Nephron progenitor cell (in vitro differentiated cells): ENCODE measurements around the gene HDDC3.

ENCODE experiments used
- DNase-seq: peaks from one replicate; pipeline ENCODE4 v3.0.0; 2021
- H3K27ac Mint-ChIP-seq: 2 replicates; pipeline ENCODE4 v1.8.0; 2021; ENCODE audit warnings: mild to moderate bottlenecking, moderate library complexity, mixed read lengths
- H3K27me3 Mint-ChIP-seq: 2 replicates; pipeline ENCODE4 v1.8.0; 2021; ENCODE audit warnings: mild to moderate bottlenecking, low read depth, mixed read lengths; ENCODE audit not compliant: poor library complexity
- H3K36me3 Mint-ChIP-seq: 2 replicates; pipeline ENCODE4 v1.8.0; 2021; ENCODE audit warnings: low read depth, mixed read lengths
- H3K4me1 Mint-ChIP-seq: 2 replicates; pipeline ENCODE4 v1.8.0; 2021; ENCODE audit warnings: mixed read lengths
- H3K4me3 Mint-ChIP-seq: 2 replicates; pipeline ENCODE4 v1.8.0; 2021; ENCODE audit warnings: mild to moderate bottlenecking, moderate library complexity, mixed read lengths
- H3K9me3 Mint-ChIP-seq: 2 replicates; pipeline ENCODE4 v1.8.0; 2021; ENCODE audit warnings: mild to moderate bottlenecking, moderate library complexity, mixed read lengths
- TF ChIP-seq, protein P1 (sequence below): fragments of 200-600 bp; sonication (generic); IDR thresholded peaks from 2 replicates; pipeline ENCODE4 v1.5.0; 2021; ENCODE audit warnings: antibody characterized with exemption

The HDDC3 gene

GRCh38 chr15:90959894-90960293 lies 27.5 kb upstream of the HDDC3 start:
- Mint-ChIP-seq H3K4me1 (peaks cover 16% of the 10 kb centered on the region), H3K27ac (peak overlapping the region; percentile 80), H3K36me3 (peaks cover 41% of the 10 kb centered on the region), H3K4me3 (no peak overlapping the region), H3K9me3 (no peaks in the 10 kb centered on the region), H3K27me3 (peaks cover 13% of the 10 kb centered on the region)
- TF ChIP-seq, protein P1, sequence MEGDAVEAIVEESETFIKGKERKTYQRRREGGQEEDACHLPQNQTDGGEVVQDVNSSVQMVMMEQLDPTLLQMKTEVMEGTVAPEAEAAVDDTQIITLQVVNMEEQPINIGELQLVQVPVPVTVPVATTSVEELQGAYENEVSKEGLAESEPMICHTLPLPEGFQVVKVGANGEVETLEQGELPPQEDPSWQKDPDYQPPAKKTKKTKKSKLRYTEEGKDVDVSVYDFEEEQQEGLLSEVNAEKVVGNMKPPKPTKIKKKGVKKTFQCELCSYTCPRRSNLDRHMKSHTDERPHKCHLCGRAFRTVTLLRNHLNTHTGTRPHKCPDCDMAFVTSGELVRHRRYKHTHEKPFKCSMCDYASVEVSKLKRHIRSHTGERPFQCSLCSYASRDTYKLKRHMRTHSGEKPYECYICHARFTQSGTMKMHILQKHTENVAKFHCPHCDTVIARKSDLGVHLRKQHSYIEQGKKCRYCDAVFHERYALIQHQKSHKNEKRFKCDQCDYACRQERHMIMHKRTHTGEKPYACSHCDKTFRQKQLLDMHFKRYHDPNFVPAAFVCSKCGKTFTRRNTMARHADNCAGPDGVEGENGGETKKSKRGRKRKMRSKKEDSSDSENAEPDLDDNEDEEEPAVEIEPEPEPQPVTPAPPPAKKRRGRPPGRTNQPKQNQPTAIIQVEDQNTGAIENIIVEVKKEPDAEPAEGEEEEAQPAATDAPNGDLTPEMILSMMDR = no peak
- no peak for DNase-seq

DNA sequence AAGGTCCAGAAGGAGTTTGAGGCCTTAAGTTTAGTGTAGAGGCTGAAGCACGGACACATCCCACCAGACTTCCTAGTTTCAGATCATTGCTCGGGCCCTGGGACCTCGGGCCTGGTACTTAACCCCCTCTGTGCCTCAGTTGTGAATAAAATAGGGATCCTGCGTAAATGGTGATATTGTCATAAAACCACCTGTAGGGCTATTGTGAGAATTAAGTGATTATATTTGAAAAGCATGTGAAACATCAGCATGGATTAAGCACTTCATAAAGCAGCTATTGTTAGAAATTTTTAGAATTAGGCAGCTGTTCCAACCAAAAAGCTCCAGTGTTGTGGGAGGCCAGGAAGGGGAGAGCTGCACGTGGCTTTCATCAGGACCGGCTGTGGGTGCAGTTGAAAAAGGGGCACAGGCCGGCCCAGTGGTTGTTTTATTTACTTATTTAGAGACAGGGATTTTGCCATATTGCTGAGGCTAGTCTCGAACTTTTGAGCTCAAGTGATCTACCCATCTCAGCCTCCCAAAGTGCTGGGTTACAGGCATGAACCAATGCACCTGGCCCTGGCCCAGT lies 26.8 kb upstream of the HDDC3 start:
- Mint-ChIP-seq H3K36me3 (peaks cover 34% of the 10 kb centered on the region), H3K4me1 (peaks cover 16% of the 10 kb centered on the region), H3K27ac (peak overlapping the region; percentile 80), H3K27me3 (peaks cover 13% of the 10 kb centered on the region), H3K4me3 (no peak overlapping the region), H3K9me3 (no peaks in the 10 kb centered on the region)
- TF ChIP-seq, protein P1 = no peak
- DNase-seq = no peak

DNA sequence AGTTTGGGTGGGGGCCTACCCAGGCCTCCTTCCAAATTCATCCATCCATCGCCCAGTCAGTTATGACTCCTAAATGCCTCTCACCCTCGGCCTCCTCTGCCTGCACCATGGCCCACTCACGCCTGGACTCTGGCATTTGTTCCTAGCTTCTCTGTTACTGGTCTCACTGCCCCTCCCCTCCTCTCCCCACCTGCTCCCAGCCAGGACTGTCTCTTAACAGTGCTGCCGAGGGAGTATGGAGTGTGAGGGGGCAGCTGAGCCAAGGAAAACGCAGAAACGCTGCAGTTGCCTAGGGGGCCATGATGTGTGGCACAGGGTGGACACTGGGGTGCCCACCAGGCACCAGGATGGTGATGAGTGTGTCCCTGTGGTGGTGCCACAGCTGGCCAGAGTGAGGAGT lies 25.4 kb upstream of the HDDC3 start:
- H3K36me3 Mint-ChIP-seq = peaks cover 32% of the 10 kb centered on the region
- peaks cover 16% of the 10 kb centered on the region for H3K4me1 Mint-ChIP-seq
- TF ChIP-seq, protein P1 = no peak
- DNase-seq = no peak
- peak overlapping the region; percentile 88 for H3K4me3 Mint-ChIP-seq
- no peaks in the 10 kb centered on the region for H3K9me3 Mint-ChIP-seq
- peaks cover 16% of the 10 kb centered on the region for H3K27me3 Mint-ChIP-seq
- no peak overlapping the region for H3K27ac Mint-ChIP-seq

DNA sequence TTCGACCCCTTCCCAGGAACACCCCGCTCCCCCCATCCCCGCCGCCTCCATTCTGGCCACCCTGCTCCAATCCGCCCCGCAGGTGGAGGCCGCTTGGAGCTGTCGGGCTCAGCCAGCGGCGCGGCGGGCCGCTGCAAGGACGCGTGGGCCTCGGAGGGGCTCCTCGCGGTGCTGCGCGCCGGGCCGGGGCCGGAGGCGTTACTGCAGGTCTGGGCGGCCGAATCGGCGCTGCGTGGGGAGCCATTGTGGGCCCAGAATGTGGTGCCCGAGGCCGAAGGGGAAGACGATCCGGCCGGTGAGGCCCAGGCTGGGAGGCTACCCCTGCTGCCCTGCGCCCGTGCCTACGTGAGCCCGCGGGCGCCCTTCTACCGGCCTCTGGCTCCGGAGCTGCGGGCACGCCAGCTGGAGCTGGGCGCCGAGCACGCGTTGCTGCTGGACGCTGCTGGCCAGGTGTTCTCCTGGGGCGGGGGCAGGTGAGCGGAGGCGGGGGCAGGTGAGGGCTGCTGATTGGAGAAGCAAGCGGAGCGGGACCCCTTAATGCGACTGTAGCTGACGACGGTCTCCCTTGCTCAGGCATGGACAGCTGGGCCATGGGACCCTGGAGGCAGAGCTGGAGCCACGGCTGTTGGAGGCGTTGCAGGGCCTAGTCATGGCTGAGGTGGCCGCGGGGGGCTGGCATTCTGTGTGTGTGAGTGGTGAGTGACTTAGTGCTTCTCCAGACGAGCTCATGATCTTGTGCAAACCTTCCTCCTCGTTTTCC lies 24.9 kb upstream of the HDDC3 start:
- TF ChIP-seq, protein P1 = no peak
- Mint-ChIP-seq H3K27ac (no peak overlapping the region), H3K4me3 (peak overlapping the region; percentile 88), H3K36me3 (peaks cover 32% of the 10 kb centered on the region), H3K27me3 (peaks cover 16% of the 10 kb centered on the region), H3K4me1 (peaks cover 16% of the 10 kb centered on the region), H3K9me3 (no peaks in the 10 kb centered on the region)
- peak; percentile 64 for DNase-seq

GRCh38 chr15:90956274-90957030 lies 24.1 kb upstream of the HDDC3 start:
- Mint-ChIP-seq H3K4me1 (peaks cover 16% of the 10 kb centered on the region), H3K9me3 (no peaks in the 10 kb centered on the region), H3K27ac (no peak overlapping the region), H3K4me3 (peak overlapping the region; percentile 80), H3K36me3 (peaks cover 32% of the 10 kb centered on the region), H3K27me3 (peaks cover 16% of the 10 kb centered on the region)
- peak; percentile 94 for DNase-seq
- TF ChIP-seq, protein P1 = peak; percentile 92
